TTC549 (cell line): ENCODE results near the gene DRG1.
"Not testable (repeated sequence)": the region's sequence is repeated elsewhere in the genome, so short reads cannot be mapped to it uniquely, and the experiment has no call there.

Source experiments
- FAIRE-seq: peaks from 2 replicates; lab custom pipeline; 2012; peaks lifted over from hg19 to GRCh38; lab: Jason Lieb, UNC

The DRG1 gene

GRCh38 chr22:31399211-31400022 is at the start of gene DRG1:
DRG1 (plus strand) TSS chr22:31399604; CDS start chr22:31399684, 80 bp downstream.
- FAIRE-seq, result no peak

- FAIRE-seq, result no peak
Measured at GRCh38 chr22:31349960-31350359, 49.4 kb upstream of the DRG1 start.

GRCh38 chr22:31350410-31350863 is 49.0 kb upstream of the DRG1 start:
- no peak for FAIRE-seq

- no peak for FAIRE-seq
Measured at GRCh38 chr22:31354515-31354914, 44.9 kb upstream of the DRG1 start.

- no peak for FAIRE-seq
Measured at GRCh38 chr22:31360029-31360428, 39.4 kb upstream of the DRG1 start.

GRCh38 chr22:31361743-31362142 is 37.7 kb upstream of the DRG1 start:
- FAIRE-seq, result no peak

- no peak for FAIRE-seq
Measured at GRCh38 chr22:31363885-31364465, 35.4 kb upstream of the DRG1 start.

- no peak for FAIRE-seq
Measured at GRCh38 chr22:31367426-31367825, 32.0 kb upstream of the DRG1 start.

GRCh38 chr22:31377612-31378011 is 21.8 kb upstream of the DRG1 start:
- no peak for FAIRE-seq

- no peak for FAIRE-seq
Measured at GRCh38 chr22:31378123-31378522, 21.3 kb upstream of the DRG1 start.

GRCh38 chr22:31378651-31379050 is 20.8 kb upstream of the DRG1 start:
- FAIRE-seq, result not testable (repeated sequence)

GRCh38 chr22:31393893-31394292 is 5.5 kb upstream of the DRG1 start:
- FAIRE-seq, result no peak

- no peak for FAIRE-seq
Measured at GRCh38 chr22:31394326-31394725, 5.1 kb upstream of the DRG1 start.

GRCh38 chr22:31398231-31398630 is 1.2 kb upstream of the DRG1 start:
- no peak for FAIRE-seq

GRCh38 chr22:31400023-31400397 is 606 bp downstream of the DRG1 start:
- FAIRE-seq, result no peak

- FAIRE-seq, result not testable (repeated sequence)
Measured at GRCh38 chr22:31402350-31402749, 2.9 kb downstream of the DRG1 start.

GRCh38 chr22:31425331-31426050 is 26.1 kb downstream of the DRG1 start:
- FAIRE-seq, result no peak

- no peak for FAIRE-seq
Measured at GRCh38 chr22:31431950-31432349, 32.5 kb downstream of the DRG1 start.

- FAIRE-seq, result no peak
Measured at GRCh38 chr22:31436132-31436531, 36.7 kb downstream of the DRG1 start.

- no peak for FAIRE-seq
Measured at GRCh38 chr22:31439808-31440207, 40.4 kb downstream of the DRG1 start.

GRCh38 chr22:31440681-31441080 is 41.3 kb downstream of the DRG1 start:
- FAIRE-seq, result no peak

- no peak for FAIRE-seq
Measured at GRCh38 chr22:31441652-31442051, 42.2 kb downstream of the DRG1 start.

- FAIRE-seq, result no peak
Measured at GRCh38 chr22:31442768-31443489, 43.5 kb downstream of the DRG1 start.
